Smooth muscle cell (in vitro differentiated cells): ENCODE results near the gene VWC2. TPM values are rescaled to one million over a fixed set of nuclear protein-coding genes. Genes with fewer than 3 reads are reported as not detected.
"Not testable (repeated sequence)": the region's sequence is repeated elsewhere in the genome, so short reads cannot be mapped to it uniquely, and the experiment has no call there.

Source experiments
- DNase-seq: peaks from one replicate; lab custom pipeline; 2025; ENCODE audit not compliant: unreplicated experiment; lab: John Stamatoyannopoulos, UW
- H2AFZ ChIP-seq: fragments of 200-600 bp; sonication (generic); 2 replicates; pipeline ENCODE4 v1.6.0; 2016; ENCODE audit warnings: antibody characterized with exemption, low read depth, mild to moderate bottlenecking
- H3F3A ChIP-seq: fragments of 200-600 bp; sonication (generic); 2 replicates; pipeline ENCODE4 v1.6.0; 2017; ENCODE audit warnings: antibody characterized with exemption, low read depth
- H3K27ac ChIP-seq: fragments of 200-600 bp; sonication (generic); 2 replicates; pipeline ENCODE4 v1.5.1; 2016; ENCODE audit warnings: low read depth, mild to moderate bottlenecking
- H3K27me3 ChIP-seq: fragments of 200-600 bp; sonication (generic); 2 replicates; pipeline ENCODE4 v1.6.1; 2016; ENCODE audit warnings: low read depth, mild to moderate bottlenecking
- H3K36me3 ChIP-seq: fragments of 200-600 bp; sonication (generic); 2 replicates; pipeline ENCODE4 v1.5.1; 2016; ENCODE audit warnings: low read depth
- H3K4me1 ChIP-seq: fragments of 200-600 bp; sonication (generic); 2 replicates; pipeline ENCODE4 v1.5.1; 2016; ENCODE audit warnings: low read depth
- H3K4me2 ChIP-seq: fragments of 200-600 bp; sonication (generic); 2 replicates; pipeline ENCODE4 v1.6.0; 2016; ENCODE audit warnings: mild to moderate bottlenecking
- H3K4me3 ChIP-seq: fragments of 200-600 bp; sonication (generic); 2 replicates; pipeline ENCODE4 v1.5.1; 2016; ENCODE audit warnings: mild to moderate bottlenecking
- H3K79me2 ChIP-seq: fragments of 200-600 bp; sonication (generic); 2 replicates; pipeline ENCODE4 v1.6.0; 2016; ENCODE audit warnings: low read depth, mild to moderate bottlenecking
- H3K9ac ChIP-seq: fragments of 200-600 bp; sonication (generic); 2 replicates; pipeline ENCODE4 v1.6.0; 2016; ENCODE audit warnings: low read depth
- H3K9me3 ChIP-seq: fragments of 200-600 bp; sonication (generic); replicated peaks from 2 replicates; pipeline ENCODE4 v1.5.1; 2016; ENCODE audit warnings: low read depth
- H4K20me1 ChIP-seq: fragments of 200-600 bp; sonication (generic); 2 replicates; pipeline ENCODE4 v1.6.0; 2016; ENCODE audit warnings: low read depth
- CTCF ChIP-seq: fragments of 200-600 bp; sonication (generic); IDR thresholded peaks from 2 replicates; pipeline ENCODE4 v1.5.1; 2017; ENCODE audit warnings: borderline replicate concordance, mild to moderate bottlenecking, antibody characterized with exemption; ENCODE audit not compliant: insufficient read depth, poor library complexity, severe bottlenecking
- WGBS: methylation state at CpG from one replicate; pipeline ENCODE4 v1.1.7; 2016; ENCODE audit warnings: low lambda C conversion rate; 5-methylcytosine and 5-hydroxymethylcytosine counted together
- polyA plus RNA-seq: library from polyadenylated mRNA; unstranded; fragments of >200 nt; fragmentation: Nextera tagmentation; extraction: Ambion mirVana; gene quantifications from 2 replicates; pipeline ENCODE4 v1.2.1, GENCODE V29; 2016
- total RNA-seq: library from RNA; depleted of rRNA; stranded (reverse); fragments of >200 nt; gene quantifications from 2 replicates; pipeline ENCODE4 v1.2.3, GENCODE V29; 2014

VWC2 gene
- total and polyA plus RNA-seq, 2 experiments from 2014 or later: not detected

- H4K20me1 ChIP-seq: no peaks in the 10 kb centered on the region
- TF ChIP-seq CTCF: no peak
- no peaks in the 10 kb centered on the region for H3K27me3 ChIP-seq
- no peaks in the 10 kb centered on the region for H3K36me3 ChIP-seq
- H3F3A ChIP-seq: no peaks in the 10 kb centered on the region
- H3K79me2 ChIP-seq: no peaks in the 10 kb centered on the region
- no peak overlapping the region for H3K4me2 ChIP-seq
- WGBS: 79% methylated on average over 10 of the region's 10 CpGs
- no peak for DNase-seq
- H3K4me3 ChIP-seq: no peak overlapping the region
- H2AFZ ChIP-seq: no peak overlapping the region
- H3K9me3 ChIP-seq: no peaks in the 10 kb centered on the region
- H3K27ac ChIP-seq: no peak overlapping the region
- H3K4me1 ChIP-seq: no peaks in the 10 kb centered on the region
- H3K9ac ChIP-seq: no peak overlapping the region
Observed at GRCh38 chr7:49850921-49851613, 77.6 kb downstream of the VWC2 start.

GRCh38 chr7:49851614-49851934 lies 78.1 kb downstream of the VWC2 start:
- not testable (repeated sequence) for DNase-seq, H3K27me3 ChIP-seq, H3F3A ChIP-seq, H3K79me2 ChIP-seq, H2AFZ ChIP-seq, H3K4me1 ChIP-seq, H4K20me1 ChIP-seq, H3K9me3 ChIP-seq, H3K4me2 ChIP-seq, H3K36me3 ChIP-seq, H3K4me3 ChIP-seq, H3K9ac ChIP-seq, H3K27ac ChIP-seq
- WGBS: 92% methylated on average over 9 of the region's 9 CpGs

GRCh38 chr7:49852619-49853462 lies 79.4 kb downstream of the VWC2 start:
- Histone ChIP-seq H4K20me1 (no peaks in the 10 kb centered on the region), H3F3A (no peaks in the 10 kb centered on the region), H3K9ac (no peak overlapping the region), H2AFZ (no peak overlapping the region), H3K4me1 (no peaks in the 10 kb centered on the region), H3K9me3 (no peaks in the 10 kb centered on the region), H3K79me2 (no peaks in the 10 kb centered on the region), H3K36me3 (no peaks in the 10 kb centered on the region), H3K27me3 (no peaks in the 10 kb centered on the region), H3K27ac (no peak overlapping the region), H3K4me2 (no peak overlapping the region), H3K4me3 (no peak overlapping the region)
- 57% methylated on average over 11 of the region's 11 CpGs for WGBS
- TF ChIP-seq CTCF: peak; percentile 87
- no peak for DNase-seq

GRCh38 chr7:49855281-49855980 lies 82.0 kb downstream of the VWC2 start:
- H3K27ac ChIP-seq: no peak overlapping the region
- H3F3A ChIP-seq: no peaks in the 10 kb centered on the region
- H3K4me1 ChIP-seq: no peaks in the 10 kb centered on the region
- H3K27me3 ChIP-seq: no peaks in the 10 kb centered on the region
- no peak for TF ChIP-seq CTCF
- H3K4me3 ChIP-seq: no peak overlapping the region
- no peaks in the 10 kb centered on the region for H3K79me2 ChIP-seq
- H3K4me2 ChIP-seq: no peak overlapping the region
- no peaks in the 10 kb centered on the region for H3K9me3 ChIP-seq
- no peak for DNase-seq
- WGBS: 64% methylated on average over 7 of the region's 7 CpGs
- no peaks in the 10 kb centered on the region for H4K20me1 ChIP-seq
- H3K9ac ChIP-seq: no peak overlapping the region
- H3K36me3 ChIP-seq: no peaks in the 10 kb centered on the region
- no peak overlapping the region for H2AFZ ChIP-seq
